CD14-positive monocyte (primary cell): ENCODE results near the gene MGAT5B. TPM values are rescaled to one million over a fixed set of nuclear protein-coding genes. Genes with fewer than 3 reads are reported as not detected.
A peak's percentile ranks its signal among the peaks of the same experiment; 100 is the strongest.

Experiments used
- DNase-seq, 3 donors: peaks; one replicate each; pipeline ENCODE4 v3.0.0-alpha.2; 2011 to 2022
- H2AFZ ChIP-seq: 2 replicates; pipeline ENCODE4 v1.6.0; 2012; ENCODE audit warnings: mild to moderate bottlenecking, low read depth, low read length, inconsistent platforms; ENCODE audit not compliant: insufficient read depth, poor library complexity, severe bottlenecking
- H3K27ac ChIP-seq, 2 donors: 1 replicate in 1 of 2; 2 replicates in 1 of 2; pipeline ENCODE4 v1.5.1; 2012 to 2013; ENCODE audit warnings: low read length in 2 of 2, control low read depth in 1 of 2, inconsistent platforms in 1 of 2, low read depth in 1 of 2, mild to moderate bottlenecking in 1 of 2
- H3K27me3 ChIP-seq, 2 donors: one replicate each; pipeline versions ENCODE4 v1.6.0 to v1.6.1; 2011 to 2013; ENCODE audit warnings: low read length in 2 of 2; ENCODE audit not compliant: control insufficient read depth in 2 of 2, insufficient read depth in 2 of 2
- H3K36me3 ChIP-seq, 2 donors: replicated peaks in 1 of 2; 1 replicate in 1 of 2; 2 replicates in 1 of 2; pipeline versions ENCODE4 v1.5.1 to v1.6.1; 2012 to 2013; ENCODE audit warnings: low read length in 2 of 2, control low read depth in 1 of 2, inconsistent platforms in 1 of 2, mild to moderate bottlenecking in 1 of 2; ENCODE audit not compliant: insufficient read depth in 2 of 2, control insufficient read depth in 1 of 2
- H3K4me1 ChIP-seq, 2 donors: 1 replicate in 1 of 2; 2 replicates in 1 of 2; pipeline versions ENCODE4 v1.5.1 to v1.6.1; 2012 to 2013; ENCODE audit warnings: low read length in 2 of 2, control low read depth in 1 of 2, inconsistent platforms in 1 of 2, mild to moderate bottlenecking in 1 of 2, moderate library complexity in 1 of 2; ENCODE audit not compliant: insufficient read depth in 2 of 2, control insufficient read depth in 1 of 2
- H3K4me2 ChIP-seq: replicated peaks from 2 replicates; pipeline ENCODE3; 2012; ENCODE audit warnings: low read length, moderate library complexity, mild to moderate bottlenecking; ENCODE audit not compliant: poor library complexity, severe bottlenecking; ENCODE audit errors: extremely low read depth
- H3K4me3 ChIP-seq, 3 experiments: fragments of 200-600 bp in 1 of 3; sonication (generic) in 1 of 3; replicated peaks in 1 of 3; 1 replicate in 2 of 3; 2 replicates in 1 of 3; pipeline ENCODE4 v1.5.1; 2011 to 2013; ENCODE audit warnings: low read length in 3 of 3, mild to moderate bottlenecking in 3 of 3, control low read depth in 2 of 3, low read depth in 2 of 3, inconsistent platforms in 1 of 3, moderate library complexity in 1 of 3
- H3K79me2 ChIP-seq: 2 replicates; pipeline ENCODE4 v1.6.0; 2012; ENCODE audit warnings: mild to moderate bottlenecking, control low read depth, inconsistent platforms, low read length, moderate library complexity; ENCODE audit not compliant: insufficient read depth
- H3K9ac ChIP-seq: 2 replicates; pipeline ENCODE4 v1.6.0; 2017; ENCODE audit warnings: low read length, mild to moderate bottlenecking; ENCODE audit not compliant: insufficient read depth, poor library complexity, severe bottlenecking
- H3K9me3 ChIP-seq, 2 donors: replicated peaks in 1 of 2; 1 replicate in 1 of 2; 2 replicates in 1 of 2; pipeline versions ENCODE4 v1.5.1 to v1.6.1; 2012 to 2013; ENCODE audit warnings: low read length in 2 of 2, control low read depth in 1 of 2; ENCODE audit not compliant: control insufficient read depth in 1 of 2, insufficient read depth in 1 of 2
- H4K20me1 ChIP-seq: 2 replicates; pipeline ENCODE4 v1.6.0; 2012; ENCODE audit warnings: mild to moderate bottlenecking, low read length, control low read depth, moderate library complexity; ENCODE audit not compliant: insufficient read depth
- H3K27ac Mint-ChIP-seq, 7 donors: one replicate each; pipeline ENCODE4 v1.8.0; 2020; ENCODE audit warnings: mild to moderate bottlenecking in 7 of 7, mixed read lengths in 7 of 7, moderate library complexity in 6 of 7, inconsistent platforms in 2 of 7
- H3K27me3 Mint-ChIP-seq, 3 donors: one replicate each; pipeline ENCODE4 v1.8.0; 2021 to 2022; ENCODE audit warnings: low read depth in 3 of 3, mild to moderate bottlenecking in 3 of 3, mixed read lengths in 3 of 3, moderate library complexity in 3 of 3, inconsistent platforms in 1 of 3
- H3K36me3 Mint-ChIP-seq, 2 donors: one replicate each; pipeline ENCODE4 v1.8.0; 2020; ENCODE audit warnings: mixed read lengths in 2 of 2, inconsistent platforms in 1 of 2, mild to moderate bottlenecking in 1 of 2
- H3K4me1 Mint-ChIP-seq: one replicate; pipeline ENCODE4 v1.8.0; 2020; ENCODE audit warnings: mild to moderate bottlenecking, mixed read lengths
- H3K4me3 Mint-ChIP-seq, 2 donors: one replicate each; pipeline ENCODE4 v1.8.0; 2020; ENCODE audit warnings: mild to moderate bottlenecking in 2 of 2, mixed read lengths in 2 of 2, moderate library complexity in 1 of 2
- H3K9me3 Mint-ChIP-seq, 7 donors: one replicate each; pipeline ENCODE4 v1.8.0; 2020 to 2022; ENCODE audit warnings: mixed read lengths in 7 of 7, mild to moderate bottlenecking in 6 of 7, moderate library complexity in 6 of 7, inconsistent platforms in 2 of 7
- CTCF ChIP-seq: fragments of 200-600 bp; IDR thresholded peaks from one replicate; pipeline ENCODE4 v1.8.0; 2022; ENCODE audit warnings: antibody characterized with exemption, mild to moderate bottlenecking
- WGBS: methylation state at CpG from one replicate; pipeline ENCODE4 v1.1.5; 2013; ENCODE audit warnings: missing lambda C conversion rate; ENCODE audit not compliant: insufficient coverage; 5-methylcytosine and 5-hydroxymethylcytosine counted together
- intact Hi-C, 2 donors: fragments of 100-400 bp; cut with micrococcal nuclease; formaldehyde crosslinking; loops; one replicate each; pipeline versions ENCODE4 v1.15.0 to v1.15.1; 2023
- polyA plus RNA-seq, 3 donors: library from polyadenylated mRNA; depleted of rRNA in 1 of 3; unstranded in 2 of 3; stranded (reverse) in 1 of 3; fragments of 300-500 nt in 2 of 3; fragments of >200 nt in 1 of 3; fragmentation: Illumina TruSeq in 2 of 3; gene quantifications; 1 replicate in 2 of 3; 2 replicates in 1 of 3; pipeline ENCODE4 v1.2.3, GENCODE V29; 2012 to 2021

The MGAT5B gene
- polyA plus RNA-seq, 3 donors = not detected

- Mint-ChIP-seq H3K4me1 (no peaks in the 10 kb centered on the region), H3K27ac (peak overlapping the region in 1 of 7 donors; percentile 21), H3K9me3 (peaks cover 0 to 2% (median 0%) of the 10 kb centered on the region in 7 donors), H3K4me3 (no peak overlapping the region), H3K36me3 (no peaks in the 10 kb centered on the region), H3K27me3 (peaks cover 3 to 6% (median 5%) of the 10 kb centered on the region in 3 donors)
- no peak overlapping the region for H3K4me2 ChIP-seq
- H3K4me3 ChIP-seq = no peak overlapping the region
- no peaks in the 10 kb centered on the region for H3K9me3 ChIP-seq
- no peaks in the 10 kb centered on the region for H3K79me2 ChIP-seq
- no peak for DNase-seq
- WGBS = 84% methylated on average over 3 of the region's 6 CpGs
- H3K27me3 ChIP-seq = no peaks in the 10 kb centered on the region
- H4K20me1 ChIP-seq = no peaks in the 10 kb centered on the region
- no peaks in the 10 kb centered on the region for H3K36me3 ChIP-seq
- TF ChIP-seq CTCF = no peak
- no peak overlapping the region for H3K9ac ChIP-seq
- no peak overlapping the region for H2AFZ ChIP-seq
- intact Hi-C loops = no loop called here
- no peaks in the 10 kb centered on the region for H3K4me1 ChIP-seq
- H3K27ac ChIP-seq = no peak overlapping the region
Observed at GRCh38 chr17:76914937-76915336, 46.7 kb downstream of the MGAT5B start.

GRCh38 chr17:76915840-76916510 is 47.8 kb downstream of the MGAT5B start:
- Mint-ChIP-seq H3K27me3 (peaks cover 3 to 6% (median 6%) of the 10 kb centered on the region in 3 donors), H3K27ac (no peak overlapping the region), H3K4me3 (no peak overlapping the region), H3K36me3 (no peaks in the 10 kb centered on the region), H3K9me3 (peaks cover 0 to 2% (median 0%) of the 10 kb centered on the region in 7 donors), H3K4me1 (no peaks in the 10 kb centered on the region)
- TF ChIP-seq CTCF = no peak
- no peaks in the 10 kb centered on the region for H3K36me3 ChIP-seq
- no peak overlapping the region for H3K27ac ChIP-seq
- DNase-seq = no peak
- no peaks in the 10 kb centered on the region for H3K9me3 ChIP-seq
- H3K9ac ChIP-seq = no peak overlapping the region
- no peak overlapping the region for H3K4me2 ChIP-seq
- H3K79me2 ChIP-seq = no peaks in the 10 kb centered on the region
- H4K20me1 ChIP-seq = no peaks in the 10 kb centered on the region
- no peaks in the 10 kb centered on the region for H3K27me3 ChIP-seq
- H3K4me1 ChIP-seq = no peaks in the 10 kb centered on the region
- H2AFZ ChIP-seq = no peak overlapping the region
- intact Hi-C loops = no loop called here
- 95% methylated on average over 27 of the region's 28 CpGs for WGBS
- H3K4me3 ChIP-seq = no peak overlapping the region
